NCI-H2171 treated with DMSO at 0.1 percent for 48 hours (cell line): ENCODE measurements around the gene RASSF1.
"Not testable (repeated sequence)": the region's sequence is repeated elsewhere in the genome, so short reads cannot be mapped to it uniquely, and the experiment has no call there.

Experiments
- DNase-seq: peaks from one replicate; lab custom pipeline; 2025; lab: John Stamatoyannopoulos, UW

Gene RASSF1

DNA sequence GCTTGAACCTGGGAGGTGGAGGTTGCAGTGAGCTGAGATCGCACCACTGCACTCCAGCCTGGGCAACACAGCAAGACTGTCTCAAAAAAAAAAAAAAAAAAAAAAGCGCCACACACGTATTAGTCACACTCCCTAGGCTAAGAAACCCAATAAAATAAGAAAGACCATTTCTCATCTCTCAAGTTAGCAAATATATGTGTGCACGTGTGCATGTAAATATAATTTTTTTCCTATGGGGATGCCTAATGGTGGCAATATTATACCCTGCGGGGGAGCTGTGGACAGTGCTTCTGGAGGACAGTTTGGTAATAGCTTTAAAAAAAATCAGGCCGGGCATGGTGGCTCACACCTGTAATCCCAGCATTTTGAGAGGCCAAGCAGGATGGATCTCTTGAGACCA is 56.5 kb downstream of the RASSF1 start:
- not testable (repeated sequence) for DNase-seq
